Type B pancreatic cell (in vitro differentiated cells): Measurements from ENCODE around the gene TFDP1. TPM values are rescaled to one million over a fixed set of nuclear protein-coding genes. Genes with fewer than 3 reads are reported as not detected.
A peak's percentile ranks its signal among the peaks of the same experiment; 100 is the strongest.

ENCODE experiments used
- DNase-seq: peaks from one replicate; pipeline ENCODE4 v3.0.0; 2021; ENCODE audit warnings: mixed read lengths; ENCODE audit not compliant: unreplicated experiment; ENCODE audit errors: extremely low spot score
- H3K27ac Mint-ChIP-seq: 2 replicates; pipeline ENCODE4 v1.8.0; 2021; ENCODE audit warnings: mild to moderate bottlenecking, mixed read lengths
- H3K27me3 Mint-ChIP-seq: 2 replicates; pipeline ENCODE4 v1.8.0; 2021; ENCODE audit warnings: mixed read lengths
- H3K36me3 Mint-ChIP-seq: 2 replicates; pipeline ENCODE4 v1.8.0; 2021; ENCODE audit warnings: mixed read lengths
- H3K4me1 Mint-ChIP-seq: one replicate; pipeline ENCODE4 v1.8.0; 2021; ENCODE audit warnings: mixed read lengths; ENCODE audit not compliant: unreplicated experiment
- H3K4me3 Mint-ChIP-seq: 2 replicates; pipeline ENCODE4 v1.8.0; 2021; ENCODE audit warnings: mild to moderate bottlenecking, mixed read lengths
- H3K9me3 Mint-ChIP-seq: 2 replicates; pipeline ENCODE4 v1.8.0; 2021; ENCODE audit warnings: mixed read lengths
- total RNA-seq: library from RNA; stranded (reverse); gene quantifications from 2 replicates; pipeline ENCODE4 v1.2.1, GENCODE V29; 2021; ENCODE audit warnings: low replicate concordance
- TF ChIP-seq, protein P1 (sequence below): fragments of 200-600 bp; sonication (generic); conservative IDR thresholded peaks from 2 replicates; pipeline ENCODE4 v1.5.0; 2021; ENCODE audit warnings: antibody characterized with exemption, mild to moderate bottlenecking

Gene TFDP1
- total RNA-seq, 1 donor from 2014 or later: 78.8 TPM

DNA sequence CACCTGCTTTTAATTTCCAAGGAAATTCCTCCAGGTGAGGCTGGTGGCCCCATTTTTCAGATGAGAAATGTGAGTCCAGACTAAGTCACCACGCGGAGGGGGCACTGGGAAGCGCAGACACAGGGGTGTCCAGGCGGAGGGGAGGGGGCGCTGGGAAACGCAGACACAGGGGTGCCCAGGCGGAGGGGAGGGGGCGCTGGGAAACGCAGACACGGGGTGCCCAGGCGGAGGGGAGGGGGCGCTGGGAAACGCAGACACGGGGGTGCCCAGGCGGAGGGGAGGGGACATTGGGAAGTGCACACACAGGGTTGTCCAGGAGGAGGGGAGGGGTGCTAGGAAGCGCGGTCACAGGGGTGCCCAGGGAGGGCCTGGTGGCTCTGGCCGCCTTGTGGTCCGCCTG lies 86.0 kb downstream of the TFDP1 start:
- Mint-ChIP-seq H3K4me3 (no peak overlapping the region), H3K27ac (no peak overlapping the region), H3K9me3 (no peaks in the 10 kb centered on the region), H3K27me3 (peaks cover 3% of the 10 kb centered on the region), H3K4me1 (no peaks in the 10 kb centered on the region), H3K36me3 (no peaks in the 10 kb centered on the region)
- TF ChIP-seq, protein P1, sequence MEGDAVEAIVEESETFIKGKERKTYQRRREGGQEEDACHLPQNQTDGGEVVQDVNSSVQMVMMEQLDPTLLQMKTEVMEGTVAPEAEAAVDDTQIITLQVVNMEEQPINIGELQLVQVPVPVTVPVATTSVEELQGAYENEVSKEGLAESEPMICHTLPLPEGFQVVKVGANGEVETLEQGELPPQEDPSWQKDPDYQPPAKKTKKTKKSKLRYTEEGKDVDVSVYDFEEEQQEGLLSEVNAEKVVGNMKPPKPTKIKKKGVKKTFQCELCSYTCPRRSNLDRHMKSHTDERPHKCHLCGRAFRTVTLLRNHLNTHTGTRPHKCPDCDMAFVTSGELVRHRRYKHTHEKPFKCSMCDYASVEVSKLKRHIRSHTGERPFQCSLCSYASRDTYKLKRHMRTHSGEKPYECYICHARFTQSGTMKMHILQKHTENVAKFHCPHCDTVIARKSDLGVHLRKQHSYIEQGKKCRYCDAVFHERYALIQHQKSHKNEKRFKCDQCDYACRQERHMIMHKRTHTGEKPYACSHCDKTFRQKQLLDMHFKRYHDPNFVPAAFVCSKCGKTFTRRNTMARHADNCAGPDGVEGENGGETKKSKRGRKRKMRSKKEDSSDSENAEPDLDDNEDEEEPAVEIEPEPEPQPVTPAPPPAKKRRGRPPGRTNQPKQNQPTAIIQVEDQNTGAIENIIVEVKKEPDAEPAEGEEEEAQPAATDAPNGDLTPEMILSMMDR: no peak
- DNase-seq: peak; percentile 59

DNA sequence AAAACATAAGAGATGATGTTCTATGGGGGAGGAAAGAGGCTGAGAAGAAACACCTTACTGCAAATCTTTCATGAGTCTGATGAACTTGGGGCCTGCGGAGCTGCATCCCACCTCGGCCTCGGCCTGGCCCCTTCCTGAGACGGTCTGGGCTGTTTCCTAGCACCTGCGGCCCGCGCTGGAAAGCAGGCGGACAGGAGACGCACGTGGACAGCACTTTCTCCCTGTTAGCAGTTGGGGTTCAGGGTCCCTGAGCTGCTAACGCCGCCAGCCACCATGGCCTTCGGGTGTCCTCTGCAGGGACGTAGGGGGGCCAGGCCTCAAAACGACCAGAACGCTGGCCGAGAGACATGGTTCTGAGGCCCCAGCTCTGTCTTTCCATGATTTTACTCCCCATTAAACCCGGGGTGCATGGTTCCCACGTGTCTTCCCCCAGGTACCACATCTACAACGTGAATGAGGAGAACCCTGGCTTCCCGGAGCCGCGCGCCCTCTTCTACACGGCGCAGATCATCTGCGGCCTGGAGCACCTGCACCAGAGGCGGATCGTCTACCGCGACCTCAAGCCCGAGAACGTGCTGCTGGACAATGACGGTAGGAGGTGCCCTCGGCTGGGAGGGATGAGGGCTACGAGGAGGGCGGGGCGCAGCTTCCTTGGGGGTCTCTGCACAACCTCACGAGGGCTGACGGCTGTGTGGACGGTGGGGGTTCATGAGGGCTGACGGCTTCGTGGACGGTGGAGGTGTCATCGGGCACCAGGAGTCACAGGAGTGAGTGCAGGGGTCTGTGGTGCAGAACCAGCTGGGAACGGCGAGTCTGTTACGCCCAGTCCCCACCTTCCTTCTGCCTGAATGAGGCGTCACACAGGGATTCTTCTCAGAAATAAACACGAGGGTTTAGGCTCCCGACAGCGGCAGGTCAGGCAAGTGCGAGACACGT lies 86.8 kb downstream of the TFDP1 start:
- Mint-ChIP-seq H3K27ac (no peak overlapping the region), H3K9me3 (no peaks in the 10 kb centered on the region), H3K4me3 (no peak overlapping the region), H3K4me1 (no peaks in the 10 kb centered on the region), H3K27me3 (peaks cover 3% of the 10 kb centered on the region), H3K36me3 (no peaks in the 10 kb centered on the region)
- peak; percentile 67 for DNase-seq
- TF ChIP-seq, protein P1: no peak

DNA sequence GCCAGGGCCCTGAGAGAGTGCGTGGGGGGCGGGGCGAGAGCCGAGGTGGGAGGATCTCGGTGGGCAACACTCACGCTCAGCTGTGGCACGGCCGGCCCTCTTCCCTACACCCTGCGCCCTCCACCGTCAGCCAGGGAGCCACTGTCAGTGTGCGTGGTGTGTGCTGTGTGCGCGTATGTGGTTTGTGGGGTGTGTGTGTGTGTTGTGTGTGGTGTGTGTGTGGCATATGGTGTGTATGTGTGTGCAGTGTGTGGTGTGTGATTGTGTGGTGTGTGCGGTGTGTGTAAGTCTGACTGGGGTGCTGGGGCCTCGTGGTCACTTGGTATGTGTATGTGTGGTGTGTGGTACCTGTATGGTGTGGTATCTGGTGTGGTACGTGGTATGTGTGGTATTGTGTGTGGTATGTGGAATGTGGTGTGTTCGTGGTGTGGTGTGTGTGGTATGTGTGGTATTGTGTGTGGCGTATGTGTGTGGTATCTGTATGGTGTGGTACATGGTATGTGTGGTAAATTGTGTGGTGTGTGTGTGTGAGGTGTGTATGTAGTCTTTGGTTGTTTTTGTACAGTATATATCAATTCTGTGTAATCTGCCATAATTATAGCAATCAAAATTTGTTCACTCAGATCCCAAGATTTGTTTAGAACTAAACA lies 87.6 kb downstream of the TFDP1 start:
- Mint-ChIP-seq H3K27ac (peak overlapping the region; percentile 1), H3K4me3 (peak overlapping the region; percentile 2), H3K9me3 (no peaks in the 10 kb centered on the region), H3K4me1 (no peaks in the 10 kb centered on the region), H3K27me3 (peaks cover 3% of the 10 kb centered on the region), H3K36me3 (no peaks in the 10 kb centered on the region)
- DNase-seq: no peak
- TF ChIP-seq, protein P1: no peak

Other genes starting within 250 kb of the TFDP1 start
- gene GRTP1, start 220.6 kb upstream of the TFDP1 start, total RNA-seq: 19.0 and 22.4 TPM in 2 replicates
- gene ADPRHL1, start 131.3 kb upstream of the TFDP1 start, total RNA-seq: 2.5 and 4.1 TPM in 2 replicates
- 17.2 and 29.2 TPM in 2 replicates for gene DCUN1D2, start 94.0 kb upstream of the TFDP1 start, total RNA-seq
- gene ATP4B, start 73.4 kb downstream of the TFDP1 start, total RNA-seq: 2.0 and 26.7 TPM in 2 replicates
- 0.24 and 0.85 TPM in 2 replicates for gene GRK1, start 82.5 kb downstream of the TFDP1 start, total RNA-seq
- 0.92 and 1.9 TPM in 2 replicates for gene TMEM255B, start 174.5 kb downstream of the TFDP1 start, total RNA-seq